Measurements from ENCODE around the gene TBC1D22A. TPM values are rescaled to one million over a fixed set of nuclear protein-coding genes. Genes with fewer than 3 reads are reported as not detected.

Gene TBC1D22A
- total and polyA plus RNA-seq, 9 of the 15 experiments (the other 6 are each of a cell fraction or from before 2014, with no cell fraction given) = 0.20 to 11.5 (median 5.2) TPM

- H3K36me3 ChIP-seq (ENCODE audit: control insufficient read depth, insufficient read depth, low read length) = no peaks in the 10 kb centered on the region
- no peak overlapping the region for H3K4me2 ChIP-seq (ENCODE audit: insufficient read depth, low read length)
- POLR2A ChIA-PET = interaction anchor here (1.3 kb wide), 1 partner anchor 45 kb away, joined by 3 read pairs; no protein-coding TSS in a partner anchor
- WGBS (ENCODE audit: insufficient coverage, low coverage, missing lambda C conversion rate) = 55% methylated on average over 11 of the region's 11 CpGs
- intact Hi-C loops (cut with micrococcal nuclease) (no loop called here), in situ Hi-C loops (cut with MboI) (no loop called here)
- no peaks in the 10 kb centered on the region; the same call in 2 of the 3 replicates for H3K79me2 ChIP-seq (ENCODE audit: control insufficient read depth, insufficient read depth, low read length)
- no peak overlapping the region for H3K9ac ChIP-seq (ENCODE audit: insufficient read depth in 1 of 2, low read depth in 2 of 2, low read length in 2 of 2)
- H3K4me3 ChIP-seq = no peak overlapping the region
- H3K9me1 ChIP-seq (ENCODE audit: control insufficient read depth, insufficient read depth, low read length) = peaks cover 4% of the 10 kb centered on the region
- H3K4me1 ChIP-seq (replicated peaks in 1 of 2; ENCODE audit: control insufficient read depth in 2 of 2, insufficient read depth in 2 of 2, low read length in 2 of 2) = peaks cover 32 to 35% of the 10 kb centered on the region in 2 experiments; a peak in 4 of 5 replicates
- no peak overlapping the region for H2AFZ ChIP-seq (ENCODE audit: low read depth, low read length)
- no peaks in the 10 kb centered on the region for H3K27me3 ChIP-seq (ENCODE audit: control insufficient read depth in 2 of 2, insufficient read depth in 2 of 2, low read length in 2 of 2)
- DNase-seq (ENCODE audit: extremely low read depth in 1 of 4, low spot score in 3 of 4) = peak in 2 of 4 experiments; percentile 11 to 14
- no peak for ATAC-seq
- no TSS peak for BruUV-seq (replicated peaks)
- FAIRE-seq = no peak
- no peaks in the 10 kb centered on the region for H3K9me3 ChIP-seq (replicated peaks; ENCODE audit: control insufficient read depth, insufficient read depth, low read depth, low read length)
- no peak overlapping the region for H3K27ac ChIP-seq (ENCODE audit: extremely low read depth, low read depth, low read length)
- H4K20me1 ChIP-seq (replicated peaks; ENCODE audit: control insufficient read depth, insufficient read depth, low read length) = no peaks in the 10 kb centered on the region
- CTCF ChIA-PET (ENCODE audit: low intra/inter-chr PET ratio) = no interaction called here
- TF ChIP-seq ZNF324 (CRISPR knock-in tag; IDR thresholded peaks at IDR 0.05) (no peak), PBX2 (CRISPR knock-in tag; IDR thresholded peaks at IDR 0.05; ENCODE audit: low read depth) (no peak), PBX2 (tag; conservative IDR thresholded peaks at IDR 0.05; ENCODE audit: low read depth) (0 out of 2 replicates have a peak, but pooled peaks have one; percentile 8), MAFG (tag; conservative IDR thresholded peaks at IDR 0.05) (peak; percentile 74), DACH1 (IDR thresholded peaks at IDR 0.05; ENCODE audit: partially characterized antibody) (peak; percentile 7), ZNF316 (IDR thresholded peaks at IDR 0.05) (peak; percentile 74), ZNF511 (CRISPR knock-in tag; IDR thresholded peaks at IDR 0.05) (no peak), NFE2L1 (tag; IDR thresholded peaks at IDR 0.05; ENCODE audit: borderline replicate concordance, low read depth) (peak; percentile 37; the same call in 1 of the 2 replicates), CTCF (IDR thresholded peaks at IDR 0.05 in 2 of 3, conservative IDR thresholded peaks at IDR 0.05 in 1 of 3; ENCODE audit: insufficient read depth in 2 of 3, low read depth in 1 of 3, low read length in 3 of 3) (0 out of 6 replicates have a peak, but pooled peaks of 2 of the 3 experiments have one; percentile 5 to 25), U2AF2 (optimal IDR thresholded peaks at IDR 0.05; ENCODE audit: low read depth, low read length) (no peak), C11orf30 (IDR thresholded peaks at IDR 0.05; ENCODE audit: low read depth) (peak; percentile 70), MAFK (IDR thresholded peaks at IDR 0.05; ENCODE audit: low read length) (peak; percentile 48; the same call in 1 of the 2 replicates), GTF3C2 (IDR thresholded peaks at IDR 0.05; ENCODE audit: borderline replicate concordance, extremely low read depth, insufficient read length) (no peak), NFE2 (IDR thresholded peaks at IDR 0.05; ENCODE audit: low read depth) (peak; percentile 77)
These were observed 326.2 kb downstream of the TBC1D22A start for GRCh38 chr22:47088480-47089158.

Data from K562 (cell line).